ENCODE results near the gene C10orf71. TPM values are rescaled to one million over a fixed set of nuclear protein-coding genes. Genes with fewer than 3 reads are reported as not detected.

Gene C10orf71
- total RNA-seq, 2 donors from 2014 or later, result 0.26 to 0.99 TPM

DNA sequence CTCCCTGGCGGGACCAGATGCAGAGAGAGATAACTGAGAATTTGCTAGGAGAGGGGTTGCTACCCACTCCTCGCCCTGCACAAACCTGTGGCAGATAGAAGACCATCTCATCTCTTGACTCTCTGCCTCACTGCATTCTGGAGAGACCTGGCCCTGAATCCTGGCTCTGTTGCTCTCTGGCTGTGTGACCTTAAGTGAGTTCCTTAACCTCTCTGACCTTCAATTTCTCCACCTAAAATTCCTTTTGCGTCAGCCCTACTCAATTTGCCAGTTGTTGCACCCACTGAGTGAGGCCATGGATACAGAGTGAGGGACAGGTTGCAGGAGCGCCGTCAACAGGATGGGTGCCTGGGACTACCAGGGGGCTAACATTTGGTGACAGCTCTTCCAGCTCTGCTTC lies 5.2 kb downstream of the C10orf71 start:
- Histone ChIP-seq H3K27me3 (no peaks in the 10 kb centered on the region), H3K9me3 (no peaks in the 10 kb centered on the region), H3K36me3 (replicated peaks in 1 of 2; ENCODE audit: insufficient read depth in 1 of 2, low read depth in 2 of 2) (no peaks in the 10 kb centered on the region), H3K27ac (no peak overlapping the region), H3K4me3 (no peak overlapping the region), H3K4me1 (peaks cover 13% of the 10 kb centered on the region)
- ATAC-seq (no peak), DNase-seq (no peak)
- intact Hi-C loops (cut with DNase I), result no loop called here
- 82 to 93% methylated on average over 5 of the region's 5 CpGs for WGBS, 2 donors
- TF ChIP-seq, protein P1, sequence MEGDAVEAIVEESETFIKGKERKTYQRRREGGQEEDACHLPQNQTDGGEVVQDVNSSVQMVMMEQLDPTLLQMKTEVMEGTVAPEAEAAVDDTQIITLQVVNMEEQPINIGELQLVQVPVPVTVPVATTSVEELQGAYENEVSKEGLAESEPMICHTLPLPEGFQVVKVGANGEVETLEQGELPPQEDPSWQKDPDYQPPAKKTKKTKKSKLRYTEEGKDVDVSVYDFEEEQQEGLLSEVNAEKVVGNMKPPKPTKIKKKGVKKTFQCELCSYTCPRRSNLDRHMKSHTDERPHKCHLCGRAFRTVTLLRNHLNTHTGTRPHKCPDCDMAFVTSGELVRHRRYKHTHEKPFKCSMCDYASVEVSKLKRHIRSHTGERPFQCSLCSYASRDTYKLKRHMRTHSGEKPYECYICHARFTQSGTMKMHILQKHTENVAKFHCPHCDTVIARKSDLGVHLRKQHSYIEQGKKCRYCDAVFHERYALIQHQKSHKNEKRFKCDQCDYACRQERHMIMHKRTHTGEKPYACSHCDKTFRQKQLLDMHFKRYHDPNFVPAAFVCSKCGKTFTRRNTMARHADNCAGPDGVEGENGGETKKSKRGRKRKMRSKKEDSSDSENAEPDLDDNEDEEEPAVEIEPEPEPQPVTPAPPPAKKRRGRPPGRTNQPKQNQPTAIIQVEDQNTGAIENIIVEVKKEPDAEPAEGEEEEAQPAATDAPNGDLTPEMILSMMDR (IDR thresholded peaks at IDR 0.05), result no peak
- TF ChIP-seq POLR2A (IDR thresholded peaks at IDR 0.05), result no peak

DNA sequence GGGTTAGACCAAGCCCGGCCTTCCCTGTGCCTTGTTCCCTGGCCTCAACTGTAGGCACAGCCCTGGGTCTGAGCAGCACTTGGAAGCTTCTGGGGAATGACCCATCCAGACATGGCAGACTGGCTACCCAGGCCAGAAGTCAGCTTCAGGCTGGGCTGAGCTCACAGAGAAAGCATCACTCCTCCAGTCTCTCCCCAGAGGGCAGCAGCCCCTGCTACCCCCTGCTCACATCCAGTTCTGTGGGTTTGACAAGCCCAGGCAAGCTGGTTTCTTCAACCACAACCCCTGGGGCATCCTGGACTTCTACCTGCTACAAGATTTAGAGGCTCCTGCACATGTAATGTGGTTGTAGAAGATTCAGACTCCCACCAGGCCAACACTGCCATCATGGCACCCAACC lies 9.0 kb downstream of the C10orf71 start:
- H3K27ac ChIP-seq, result no peak overlapping the region
- no peaks in the 10 kb centered on the region for H3K36me3 ChIP-seq (replicated peaks in 1 of 2; ENCODE audit: insufficient read depth in 1 of 2, low read depth in 2 of 2)
- no peaks in the 10 kb centered on the region for H3K9me3 ChIP-seq
- DNase-seq, result no peak
- no peaks in the 10 kb centered on the region for H3K4me1 ChIP-seq
- intact Hi-C loops (cut with DNase I), result no loop called here
- no peak for ATAC-seq
- H3K27me3 ChIP-seq, result no peaks in the 10 kb centered on the region
- WGBS, 2 donors, result 100% methylated on average over 1 of the region's 1 CpG
- H3K4me3 ChIP-seq, result no peak overlapping the region
- TF ChIP-seq POLR2A (IDR thresholded peaks at IDR 0.05), result no peak
- TF ChIP-seq, protein P1 (IDR thresholded peaks at IDR 0.05), result no peak

DNA sequence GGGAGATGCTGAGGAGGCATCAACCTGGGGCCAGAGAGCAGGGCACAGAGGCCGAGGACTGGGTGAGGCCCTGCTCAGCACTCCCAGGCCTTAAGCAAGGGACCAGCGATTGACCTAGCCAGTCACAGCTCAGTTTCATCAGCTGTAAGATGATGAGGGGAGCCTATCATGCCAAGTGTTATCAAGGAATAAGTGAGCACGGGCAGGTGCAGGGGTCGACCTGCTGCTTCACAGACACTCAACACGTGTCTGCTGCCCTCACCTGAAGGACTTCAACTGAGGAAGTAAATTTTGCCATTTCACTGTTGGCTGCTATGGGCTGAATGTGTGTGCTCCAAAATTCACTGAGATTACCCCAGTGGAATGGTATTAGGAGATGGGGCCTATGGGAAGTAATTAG lies 9.9 kb downstream of the C10orf71 start:
- intact Hi-C loops (cut with DNase I), result no loop called here

DNA sequence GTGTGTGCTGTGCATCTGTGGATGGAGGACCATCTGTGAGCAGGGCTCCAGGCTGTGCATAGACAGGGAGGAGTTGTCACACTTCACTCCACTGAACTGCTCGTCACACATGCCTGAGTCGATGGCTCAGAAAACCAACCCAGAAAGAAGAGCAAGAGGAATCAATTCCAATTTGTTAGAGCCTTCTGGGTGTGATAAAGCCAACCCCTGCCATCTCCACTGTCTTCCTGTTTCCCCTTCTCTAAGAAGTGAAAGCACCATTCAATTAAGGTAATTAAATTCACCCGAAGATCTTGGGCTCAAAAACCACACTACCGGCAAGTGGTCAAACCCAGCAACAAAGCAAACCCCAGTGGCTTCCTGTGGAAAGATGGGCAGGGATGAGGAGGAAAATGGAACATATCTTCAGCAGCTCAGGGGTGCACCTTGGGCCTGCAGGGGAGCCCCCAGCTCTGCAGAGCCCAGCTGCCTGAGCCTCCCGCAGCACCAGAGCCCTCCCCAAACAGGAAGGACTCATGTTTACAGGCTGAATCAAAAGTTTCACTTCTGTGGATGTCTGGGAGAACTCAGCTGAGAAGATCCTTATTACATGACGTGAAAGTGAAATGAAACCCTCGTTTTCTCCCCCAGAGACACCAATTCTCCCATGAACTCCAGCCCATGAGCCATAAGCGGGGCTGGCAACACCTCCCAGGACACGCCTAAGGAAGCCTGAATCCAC lies 10.9 kb downstream of the C10orf71 start:
- TF ChIP-seq POLR2A (IDR thresholded peaks at IDR 0.05), result no peak
- TF ChIP-seq, protein P1 (IDR thresholded peaks at IDR 0.05), result no peak
- intact Hi-C loops (cut with DNase I), result no loop called here
- H3K27ac ChIP-seq, result peak overlapping the region in 1 of 4 donors; percentile 41
- H3K36me3 ChIP-seq (replicated peaks in 1 of 2; ENCODE audit: insufficient read depth in 1 of 2, low read depth in 2 of 2), result no peaks in the 10 kb centered on the region
- DNase-seq (no peak), ATAC-seq (no peak)
- H3K4me1 ChIP-seq, result no peaks in the 10 kb centered on the region
- 70 to 85% methylated on average over 8 to 9 of the region's 9 CpGs for WGBS, 2 donors
- no peaks in the 10 kb centered on the region for H3K27me3 ChIP-seq
- no peaks in the 10 kb centered on the region for H3K9me3 ChIP-seq
- H3K4me3 ChIP-seq, result no peak overlapping the region

More for the DNA sequence above, 9.9 kb downstream of the C10orf71 start:
- Histone ChIP-seq H3K9me3 (no peaks in the 10 kb centered on the region), H3K27ac (no peak overlapping the region), H3K36me3 (replicated peaks in 1 of 2; ENCODE audit: insufficient read depth in 1 of 2, low read depth in 2 of 2) (no peaks in the 10 kb centered on the region), H3K4me3 (no peak overlapping the region), H3K27me3 (no peaks in the 10 kb centered on the region), H3K4me1 (no peaks in the 10 kb centered on the region)
- TF ChIP-seq, protein P1 (IDR thresholded peaks at IDR 0.05), result no peak
- no peak for TF ChIP-seq POLR2A (IDR thresholded peaks at IDR 0.05)
- 88 to 92% methylated on average over 5 of the region's 5 CpGs for WGBS, 2 donors
- no peak for ATAC-seq
- DNase-seq, result no peak

DNA sequence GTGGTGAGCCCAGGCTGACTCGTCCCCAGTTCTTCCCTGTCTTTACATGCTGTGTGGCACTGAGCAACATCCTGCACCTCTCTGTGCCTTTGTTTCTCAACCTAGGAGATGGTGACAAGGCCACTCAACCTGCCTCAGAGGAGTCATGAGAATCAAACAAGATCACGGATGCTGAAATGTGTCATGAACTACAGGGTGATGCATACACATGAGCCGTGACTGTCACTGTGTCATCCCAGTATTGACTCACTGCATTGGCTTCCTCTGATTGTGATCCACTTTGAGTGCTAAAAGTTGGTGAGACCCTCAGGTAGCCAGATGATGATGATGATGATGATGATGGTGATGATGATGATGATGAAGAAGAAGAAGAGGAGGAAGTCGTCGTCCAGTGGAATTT lies 11.5 kb downstream of the C10orf71 start:
- Histone ChIP-seq H3K27ac (peak overlapping the region in 1 of 4 donors; percentile 41), H3K4me1 (no peaks in the 10 kb centered on the region), H3K4me3 (no peak overlapping the region), H3K9me3 (no peaks in the 10 kb centered on the region), H3K36me3 (replicated peaks in 1 of 2; ENCODE audit: insufficient read depth in 1 of 2, low read depth in 2 of 2) (no peaks in the 10 kb centered on the region), H3K27me3 (no peaks in the 10 kb centered on the region)
- 81 to 88% methylated on average over 5 of the region's 5 CpGs for WGBS, 2 donors
- DNase-seq (no peak), ATAC-seq (no peak)
- intact Hi-C loops (cut with DNase I), result no loop called here
- TF ChIP-seq, protein P1 (IDR thresholded peaks at IDR 0.05), result no peak
- TF ChIP-seq POLR2A (IDR thresholded peaks at IDR 0.05), result no peak

Data from body of pancreas (tissue), 4 donors.